RCC 7860 (cell line): ENCODE results near the gene MGAT3.
"Not testable (repeated sequence)": the region's sequence is repeated elsewhere in the genome, so short reads cannot be mapped to it uniquely, and the experiment has no call there.

ENCODE experiments used
- DNase-seq: peaks from one replicate; pipeline ENCODE4 v3.0.0-alpha.2; 2015; ENCODE audit warnings: low spot score
- FAIRE-seq: peaks from 2 replicates; lab custom pipeline; 2012; peaks lifted over from hg19 to GRCh38; lab: Jason Lieb, UNC

The MGAT3 gene, protein sequence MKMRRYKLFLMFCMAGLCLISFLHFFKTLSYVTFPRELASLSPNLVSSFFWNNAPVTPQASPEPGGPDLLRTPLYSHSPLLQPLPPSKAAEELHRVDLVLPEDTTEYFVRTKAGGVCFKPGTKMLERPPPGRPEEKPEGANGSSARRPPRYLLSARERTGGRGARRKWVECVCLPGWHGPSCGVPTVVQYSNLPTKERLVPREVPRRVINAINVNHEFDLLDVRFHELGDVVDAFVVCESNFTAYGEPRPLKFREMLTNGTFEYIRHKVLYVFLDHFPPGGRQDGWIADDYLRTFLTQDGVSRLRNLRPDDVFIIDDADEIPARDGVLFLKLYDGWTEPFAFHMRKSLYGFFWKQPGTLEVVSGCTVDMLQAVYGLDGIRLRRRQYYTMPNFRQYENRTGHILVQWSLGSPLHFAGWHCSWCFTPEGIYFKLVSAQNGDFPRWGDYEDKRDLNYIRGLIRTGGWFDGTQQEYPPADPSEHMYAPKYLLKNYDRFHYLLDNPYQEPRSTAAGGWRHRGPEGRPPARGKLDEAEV

DNA sequence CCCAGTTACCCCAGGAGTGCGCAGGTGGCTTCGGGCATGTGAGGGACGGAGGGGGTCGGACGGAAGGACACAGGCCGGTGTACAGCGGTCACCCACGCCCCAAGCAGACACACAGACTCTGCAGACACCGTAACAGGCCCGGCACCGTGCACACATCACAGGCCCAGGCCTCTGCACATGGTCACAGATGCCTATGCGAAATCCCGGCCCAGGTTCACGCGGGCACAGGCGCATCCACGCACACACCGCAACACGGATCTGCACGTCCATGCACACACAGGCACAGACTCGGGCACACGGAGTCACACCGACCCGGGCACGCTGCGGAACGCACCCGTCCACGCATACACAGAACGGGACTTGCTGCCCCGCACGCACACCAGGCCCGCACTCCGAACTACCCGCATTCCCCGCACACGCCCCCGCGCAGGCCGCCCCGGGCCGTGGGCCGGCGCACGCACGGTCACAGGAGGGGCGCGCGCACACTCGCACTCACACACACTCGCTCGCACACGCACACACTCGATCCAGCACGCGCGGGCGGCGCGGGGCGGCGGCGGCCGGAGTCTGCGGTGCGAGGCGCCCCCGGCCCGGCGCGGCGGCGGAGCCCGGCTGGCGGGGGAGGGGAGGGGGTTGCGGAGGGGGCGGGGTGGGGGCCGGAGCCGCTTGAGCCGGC lies at the start of gene MGAT3:
Gene MGAT3 (plus strand): TSS at position 491 of the 676 bp plus-strand sequence. CDS start 30,336 bp downstream, outside the sequence.
- DNase-seq (no peak), FAIRE-seq (no peak)

GRCh38 chr22:39408173-39408572 lies 48.6 kb upstream of the MGAT3 start:
- DNase-seq: no peak
- FAIRE-seq: no peak

DNA sequence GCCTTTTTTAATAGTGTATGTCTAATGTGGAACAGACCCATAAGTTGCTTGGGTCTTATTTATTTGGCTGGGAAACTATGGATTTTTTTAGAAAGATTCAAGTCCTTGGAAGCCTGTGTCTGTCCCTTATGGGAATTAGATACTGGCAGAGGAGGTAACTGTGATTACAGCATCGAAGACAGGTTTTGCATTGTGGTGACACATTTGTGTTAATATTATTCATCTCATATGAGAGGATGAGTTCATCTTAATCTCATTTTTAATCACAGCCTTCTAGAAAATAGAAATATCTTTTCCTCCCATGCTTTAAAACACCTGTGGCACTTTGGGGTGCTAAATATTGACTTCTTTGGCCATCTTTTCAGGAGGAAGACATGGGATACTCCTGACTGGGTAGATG lies 48.0 kb upstream of the MGAT3 start:
- DNase-seq (no peak), FAIRE-seq (no peak)

DNA sequence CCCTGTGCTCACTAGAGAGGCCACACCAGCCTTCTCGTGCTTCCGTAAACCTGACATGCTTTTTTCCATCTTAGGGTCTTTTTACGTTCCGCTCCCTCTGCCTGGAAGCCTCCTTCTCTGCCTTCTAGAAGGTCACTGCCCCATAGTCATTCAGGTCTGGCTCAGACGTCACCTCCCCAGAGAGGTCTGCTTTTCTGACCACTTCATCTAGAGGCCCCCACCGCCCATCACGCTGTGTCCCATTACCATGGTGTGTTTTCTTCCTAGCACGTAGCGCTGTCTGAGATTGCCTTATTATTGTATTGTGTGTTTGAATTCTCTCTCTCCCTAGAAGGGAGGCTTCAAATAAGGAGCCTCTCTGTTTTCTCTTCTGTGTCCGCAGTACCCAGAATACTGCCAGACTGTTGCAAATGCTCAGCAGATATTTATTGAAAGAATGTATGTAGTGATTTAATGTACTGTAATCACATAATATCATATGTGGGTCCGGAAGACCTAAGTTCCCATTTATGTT lies 47.2 kb upstream of the MGAT3 start:
- no peak for DNase-seq

DNA sequence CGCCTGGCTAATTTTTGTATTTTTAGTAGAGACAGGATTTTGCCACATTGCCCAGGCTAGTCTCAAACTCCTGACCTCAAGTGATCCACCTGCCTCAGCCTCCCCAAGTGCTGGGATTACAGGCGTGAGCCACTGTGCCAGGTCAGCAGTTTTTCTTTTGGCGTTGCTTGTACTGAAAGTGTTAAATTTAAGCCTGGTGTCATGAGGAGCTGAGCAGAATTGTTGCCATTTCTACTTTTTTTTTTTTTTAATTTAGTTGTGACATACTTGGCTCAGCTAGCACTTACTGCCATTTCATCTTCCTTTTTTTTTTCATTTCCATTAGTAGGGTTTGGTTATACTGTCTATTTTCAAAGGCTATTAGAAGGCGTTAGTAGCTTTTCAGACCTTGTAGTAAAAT lies 46.5 kb upstream of the MGAT3 start:
- DNase-seq (no peak), FAIRE-seq (no peak)

More for the DNA sequence above, 47.2 kb upstream of the MGAT3 start:
- no peak for FAIRE-seq

DNA sequence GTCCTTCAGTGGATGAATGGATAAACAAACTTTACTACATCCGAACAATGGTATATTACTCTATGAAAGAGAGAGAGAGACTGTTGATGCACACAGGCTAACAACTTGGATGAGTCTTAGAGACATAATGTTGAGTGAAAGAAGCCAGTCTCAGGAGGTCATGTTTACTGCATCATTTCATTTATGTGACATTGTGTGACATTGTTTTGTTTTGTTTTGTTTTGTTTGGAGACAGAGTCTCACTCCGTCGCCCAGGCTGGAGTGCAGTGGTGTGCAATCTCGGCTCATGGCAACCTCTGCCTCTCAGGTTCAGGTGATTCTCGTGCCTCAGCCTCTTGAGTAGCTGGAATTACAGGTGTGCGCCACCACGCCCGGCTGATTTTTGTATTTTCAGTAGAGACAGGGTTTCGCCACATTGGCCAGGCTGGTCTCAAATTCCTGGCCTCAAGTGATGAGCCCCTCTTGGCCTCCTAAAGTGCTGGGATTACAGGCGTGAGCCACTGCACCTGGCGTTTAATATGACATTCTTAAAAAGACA lies 44.9 kb upstream of the MGAT3 start:
- DNase-seq, FAIRE-seq: not testable (repeated sequence)

DNA sequence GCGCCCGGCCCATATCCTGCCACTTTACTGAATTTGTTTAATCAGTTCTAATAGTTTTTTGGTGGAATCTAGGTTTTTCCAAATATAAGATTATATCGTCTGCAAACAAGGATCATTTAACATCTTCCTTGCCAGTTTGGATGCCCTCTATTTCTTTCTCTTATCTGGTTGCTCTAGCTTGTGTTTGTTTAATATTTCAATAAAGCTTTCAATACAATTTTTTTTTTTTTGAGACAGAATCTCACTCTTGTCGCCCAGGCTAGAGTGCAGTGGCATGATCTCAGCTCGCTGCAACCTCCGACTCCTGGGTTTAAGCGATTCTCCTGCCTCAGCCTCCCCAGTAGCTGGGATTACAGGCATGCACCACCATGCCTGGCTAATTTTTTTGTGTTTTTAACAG lies 43.6 kb upstream of the MGAT3 start:
- DNase-seq, FAIRE-seq: not testable (repeated sequence)

GRCh38 chr22:39414377-39414776 lies 42.4 kb upstream of the MGAT3 start:
- DNase-seq (no peak), FAIRE-seq (no peak)

DNA sequence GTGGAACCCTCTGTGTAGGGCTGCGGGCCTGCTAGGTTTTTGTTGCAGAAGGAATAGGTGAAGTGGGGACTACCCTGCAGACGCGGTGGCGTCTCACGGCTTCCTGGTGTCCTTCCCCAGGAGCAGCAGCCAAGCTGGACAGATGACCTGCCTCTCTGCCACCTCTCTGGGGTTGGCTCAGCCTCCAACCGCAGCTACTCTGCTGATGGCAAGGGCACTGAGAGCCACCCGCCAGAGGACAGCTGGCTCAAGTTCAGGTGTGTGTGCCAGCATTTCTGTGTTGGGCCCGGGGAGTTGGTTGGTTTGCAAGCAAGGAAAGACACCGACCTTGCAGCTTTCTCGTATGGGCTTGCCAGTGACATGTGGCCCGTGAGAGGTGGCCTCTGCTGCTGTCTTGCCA lies 41.9 kb upstream of the MGAT3 start:
- FAIRE-seq (no peak), DNase-seq (no peak)

- DNase-seq (no peak), FAIRE-seq (no peak)
These were observed 41.3 kb upstream of the MGAT3 start for GRCh38 chr22:39415506-39415905.

DNA sequence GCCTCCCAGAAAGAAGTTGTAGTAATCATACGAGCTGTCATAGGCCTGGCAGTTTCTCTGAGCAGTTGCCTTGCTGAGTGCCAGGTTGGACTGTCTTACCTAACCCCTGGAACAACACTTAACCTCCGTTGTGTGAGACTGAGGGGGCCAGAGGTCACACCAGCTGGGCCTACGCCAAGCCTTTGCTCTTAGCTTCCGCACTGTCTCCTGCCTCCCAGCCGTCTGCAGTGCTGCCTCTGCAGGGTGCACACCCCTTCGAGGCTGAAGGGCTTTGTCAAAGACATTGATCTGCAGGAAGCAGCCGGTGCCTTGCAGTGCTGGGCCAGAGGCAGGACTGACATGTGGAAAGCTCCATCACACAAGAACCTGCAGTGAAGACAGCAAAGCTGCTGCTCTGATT lies 40.5 kb upstream of the MGAT3 start:
- DNase-seq: no peak
- no peak for FAIRE-seq

GRCh38 chr22:39417641-39418040 lies 39.2 kb upstream of the MGAT3 start:
- DNase-seq (no peak), FAIRE-seq (no peak)

DNA sequence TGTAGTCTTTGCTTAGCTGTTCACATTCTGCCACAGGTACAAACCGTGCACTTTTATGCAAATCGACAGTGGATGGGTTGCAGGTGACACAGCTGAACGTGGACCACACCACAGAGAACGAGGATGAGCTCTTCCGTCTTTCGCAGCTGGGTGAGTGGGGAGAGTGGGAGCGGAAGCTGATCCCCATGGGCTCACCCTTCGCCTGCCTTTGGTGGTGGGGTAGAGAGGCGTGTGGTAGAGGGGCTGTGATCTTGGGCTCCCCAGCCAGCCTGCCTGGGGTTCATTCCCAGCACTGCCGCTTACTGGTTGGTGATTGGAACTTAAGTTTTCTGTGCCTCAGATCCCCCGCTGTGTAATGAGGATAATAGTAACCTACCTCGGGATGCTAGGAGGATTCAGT lies 38.1 kb upstream of the MGAT3 start:
- FAIRE-seq: no peak

GRCh38 chr22:39419096-39419495 lies 37.7 kb upstream of the MGAT3 start:
- DNase-seq: no peak
- FAIRE-seq: no peak

More for the DNA sequence above, 38.1 kb upstream of the MGAT3 start:
- no peak for DNase-seq

- no peak for FAIRE-seq
- DNase-seq: no peak
These were observed 36.9 kb upstream of the MGAT3 start for GRCh38 chr22:39419911-39420310.

DNA sequence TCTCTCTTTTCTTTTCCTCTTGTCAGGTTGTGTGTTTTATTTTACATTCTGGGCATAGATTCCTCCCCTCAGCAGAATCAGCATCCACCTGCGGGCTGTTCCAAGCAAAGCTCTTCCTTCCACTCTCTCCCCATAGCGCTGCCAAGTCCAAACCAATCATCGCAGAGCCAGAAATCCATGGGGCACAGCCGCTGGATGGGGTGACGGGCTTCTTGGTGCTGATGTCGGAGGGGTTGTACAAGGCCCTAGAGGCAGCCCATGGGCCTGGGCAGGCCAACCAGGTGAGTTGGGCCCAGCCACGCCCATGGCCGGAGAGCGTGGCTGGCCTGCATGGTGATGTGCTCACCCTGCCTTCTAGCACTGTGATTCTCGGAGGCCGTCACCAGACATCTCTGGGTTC lies 35.1 kb upstream of the MGAT3 start:
- DNase-seq (no peak), FAIRE-seq (no peak)

DNA sequence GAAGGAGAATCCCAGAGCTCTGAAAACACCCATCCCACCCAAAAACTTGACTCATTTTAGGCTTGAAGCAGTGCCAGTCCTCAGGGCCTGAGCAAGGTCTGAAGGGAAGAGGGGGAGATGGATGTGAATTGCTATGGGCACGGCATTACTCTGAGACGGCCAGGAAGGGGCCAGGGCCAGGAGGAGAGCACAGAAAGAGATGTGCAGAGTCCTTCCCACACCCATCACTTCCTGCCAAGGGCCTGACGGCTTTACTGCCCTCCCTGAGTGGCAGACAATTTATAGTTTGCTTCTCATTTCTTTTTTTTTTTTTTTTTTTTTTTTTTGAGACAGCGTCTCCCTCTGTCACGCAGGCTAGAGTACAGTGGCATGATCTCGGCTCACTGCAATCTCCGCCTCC lies 34.7 kb upstream of the MGAT3 start:
- DNase-seq (no peak), FAIRE-seq (no peak)

- no peak for DNase-seq
- no peak for FAIRE-seq
These were observed 34.1 kb upstream of the MGAT3 start for GRCh38 chr22:39422721-39423120.

- FAIRE-seq (no peak), DNase-seq (no peak)
These were observed 32.8 kb upstream of the MGAT3 start for GRCh38 chr22:39423976-39424375.

DNA sequence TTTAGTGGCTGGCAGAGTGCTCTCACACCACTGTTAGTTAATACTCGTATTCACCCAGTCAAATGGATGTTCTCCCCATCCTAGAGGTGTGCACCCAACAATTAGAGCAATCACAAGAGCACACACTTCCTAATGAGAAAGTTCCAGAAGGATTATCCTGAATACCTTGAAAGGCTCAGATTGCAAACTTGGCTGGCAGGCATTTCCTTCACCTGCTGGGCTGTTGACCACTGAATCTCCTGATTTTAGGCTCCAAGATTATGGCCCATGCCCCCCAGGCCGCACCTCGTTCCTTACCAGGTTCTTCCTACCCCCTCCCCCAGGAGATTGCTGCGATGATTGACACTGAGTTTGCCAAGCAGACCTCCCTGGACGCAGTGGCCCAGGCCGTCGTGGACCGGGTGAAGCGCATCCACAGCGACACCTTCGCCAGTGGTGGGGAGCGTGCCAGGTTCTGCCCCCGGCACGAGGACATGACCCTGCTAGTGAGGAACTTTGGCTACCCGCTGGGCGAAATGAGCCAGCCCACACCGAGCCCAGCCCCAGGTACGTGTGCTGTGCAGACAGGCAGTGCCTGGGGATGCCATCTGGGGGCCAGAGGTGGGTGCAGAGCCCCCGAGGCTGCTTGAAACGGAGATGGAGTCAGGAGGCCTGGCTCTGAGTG lies 30.3 kb upstream of the MGAT3 start:
- DNase-seq: no peak
- FAIRE-seq: no peak
